Measurements from ENCODE around the gene AOC1. TPM values are rescaled to one million over a fixed set of nuclear protein-coding genes. Genes with fewer than 3 reads are reported as not detected.

The AOC1 gene
- total RNA-seq, 1 donor from 2014 or later = not detected

DNA sequence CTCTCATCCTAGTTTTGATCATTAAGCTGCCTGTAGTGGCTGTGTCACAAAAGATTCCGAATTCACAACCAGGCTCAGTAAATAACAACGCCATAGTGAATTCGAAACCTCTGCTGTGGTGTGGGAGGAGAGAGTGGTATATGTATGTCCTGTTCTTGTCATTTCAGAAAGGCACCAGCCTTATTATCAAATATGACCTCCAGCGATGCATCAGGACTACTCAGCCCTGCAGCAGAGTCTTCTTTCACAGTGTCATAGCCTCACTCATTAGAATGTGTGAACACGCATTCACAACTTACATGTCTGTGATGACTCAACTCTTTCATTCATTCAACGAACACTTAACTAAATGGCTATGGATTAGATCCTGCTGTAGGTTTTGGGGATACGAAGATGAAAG lies 15.3 kb downstream of the AOC1 start:
- Mint-ChIP-seq H3K27me3 (ENCODE audit: low read depth) (peaks cover 25% of the 10 kb centered on the region), H3K27ac (ENCODE audit: unreplicated experiment) (no peak overlapping the region), H3K36me3 (ENCODE audit: low read depth) (no peaks in the 10 kb centered on the region), H3K4me1 (ENCODE audit: low read depth) (no peaks in the 10 kb centered on the region), H3K9me3 (ENCODE audit: low read depth) (peaks cover 16% of the 10 kb centered on the region), H3K4me3 (ENCODE audit: unreplicated experiment) (no peak overlapping the region)
- TF ChIP-seq, protein P1, sequence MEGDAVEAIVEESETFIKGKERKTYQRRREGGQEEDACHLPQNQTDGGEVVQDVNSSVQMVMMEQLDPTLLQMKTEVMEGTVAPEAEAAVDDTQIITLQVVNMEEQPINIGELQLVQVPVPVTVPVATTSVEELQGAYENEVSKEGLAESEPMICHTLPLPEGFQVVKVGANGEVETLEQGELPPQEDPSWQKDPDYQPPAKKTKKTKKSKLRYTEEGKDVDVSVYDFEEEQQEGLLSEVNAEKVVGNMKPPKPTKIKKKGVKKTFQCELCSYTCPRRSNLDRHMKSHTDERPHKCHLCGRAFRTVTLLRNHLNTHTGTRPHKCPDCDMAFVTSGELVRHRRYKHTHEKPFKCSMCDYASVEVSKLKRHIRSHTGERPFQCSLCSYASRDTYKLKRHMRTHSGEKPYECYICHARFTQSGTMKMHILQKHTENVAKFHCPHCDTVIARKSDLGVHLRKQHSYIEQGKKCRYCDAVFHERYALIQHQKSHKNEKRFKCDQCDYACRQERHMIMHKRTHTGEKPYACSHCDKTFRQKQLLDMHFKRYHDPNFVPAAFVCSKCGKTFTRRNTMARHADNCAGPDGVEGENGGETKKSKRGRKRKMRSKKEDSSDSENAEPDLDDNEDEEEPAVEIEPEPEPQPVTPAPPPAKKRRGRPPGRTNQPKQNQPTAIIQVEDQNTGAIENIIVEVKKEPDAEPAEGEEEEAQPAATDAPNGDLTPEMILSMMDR (IDR thresholded peaks at IDR 0.05) = no peak
- DNase-seq (ENCODE audit: low spot score) = no peak

DNA sequence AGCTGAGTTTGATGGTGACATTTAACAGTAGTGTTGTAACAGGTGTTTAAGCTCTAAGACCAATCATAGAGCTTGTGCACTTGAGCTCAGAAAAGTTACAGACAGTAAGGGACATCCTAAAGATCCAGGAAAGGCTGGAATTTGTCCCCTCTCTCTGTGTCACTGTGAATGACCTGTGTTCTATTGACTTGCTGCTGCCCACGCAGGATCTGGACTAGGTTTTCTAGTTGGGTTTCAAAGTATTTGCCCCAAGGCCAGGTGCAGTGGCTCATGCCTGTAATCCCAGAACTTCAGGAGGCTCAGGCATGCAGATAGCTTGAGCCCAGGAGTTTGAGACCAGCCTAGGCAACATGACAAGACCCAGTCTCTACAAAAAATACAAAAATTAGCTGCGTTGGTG lies 17.1 kb downstream of the AOC1 start:
- peaks cover 31% of the 10 kb centered on the region for H3K27me3 Mint-ChIP-seq (ENCODE audit: low read depth)
- no peak overlapping the region for H3K27ac Mint-ChIP-seq (ENCODE audit: unreplicated experiment)
- H3K9me3 Mint-ChIP-seq (ENCODE audit: low read depth) = peaks cover 12% of the 10 kb centered on the region
- H3K36me3 Mint-ChIP-seq (ENCODE audit: low read depth) = no peaks in the 10 kb centered on the region
- no peak overlapping the region for H3K4me3 Mint-ChIP-seq (ENCODE audit: unreplicated experiment)
- TF ChIP-seq, protein P1 (IDR thresholded peaks at IDR 0.05) = no peak
- DNase-seq (ENCODE audit: low spot score) = no peak
- H3K4me1 Mint-ChIP-seq (ENCODE audit: low read depth) = no peaks in the 10 kb centered on the region

DNA sequence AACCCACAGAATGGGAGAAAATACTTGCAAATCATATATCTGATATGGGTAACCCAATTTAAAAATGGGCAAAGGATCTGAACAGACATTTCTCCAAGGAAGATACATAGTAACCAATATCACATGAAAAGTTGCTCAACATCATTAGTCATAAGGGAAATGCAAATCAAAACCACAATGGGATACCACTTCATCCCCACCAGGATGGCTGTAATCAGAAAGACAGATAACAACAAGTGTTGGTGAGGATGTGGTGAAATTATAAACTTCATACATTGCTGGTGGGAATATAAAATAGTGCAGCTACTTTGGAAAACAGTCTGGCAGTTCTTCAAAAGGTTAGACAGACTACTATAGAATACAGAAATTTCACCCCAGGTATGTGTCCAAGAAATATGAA lies 19.3 kb downstream of the AOC1 start:
- TF ChIP-seq, protein P1 (IDR thresholded peaks at IDR 0.05) = no peak
- Mint-ChIP-seq H3K9me3 (ENCODE audit: low read depth) (peaks cover 11% of the 10 kb centered on the region), H3K4me3 (ENCODE audit: unreplicated experiment) (no peak overlapping the region), H3K27ac (ENCODE audit: unreplicated experiment) (no peak overlapping the region), H3K4me1 (ENCODE audit: low read depth) (no peaks in the 10 kb centered on the region), H3K36me3 (ENCODE audit: low read depth) (no peaks in the 10 kb centered on the region), H3K27me3 (ENCODE audit: low read depth) (peaks cover 35% of the 10 kb centered on the region)
- DNase-seq (ENCODE audit: low spot score) = no peak

DNA sequence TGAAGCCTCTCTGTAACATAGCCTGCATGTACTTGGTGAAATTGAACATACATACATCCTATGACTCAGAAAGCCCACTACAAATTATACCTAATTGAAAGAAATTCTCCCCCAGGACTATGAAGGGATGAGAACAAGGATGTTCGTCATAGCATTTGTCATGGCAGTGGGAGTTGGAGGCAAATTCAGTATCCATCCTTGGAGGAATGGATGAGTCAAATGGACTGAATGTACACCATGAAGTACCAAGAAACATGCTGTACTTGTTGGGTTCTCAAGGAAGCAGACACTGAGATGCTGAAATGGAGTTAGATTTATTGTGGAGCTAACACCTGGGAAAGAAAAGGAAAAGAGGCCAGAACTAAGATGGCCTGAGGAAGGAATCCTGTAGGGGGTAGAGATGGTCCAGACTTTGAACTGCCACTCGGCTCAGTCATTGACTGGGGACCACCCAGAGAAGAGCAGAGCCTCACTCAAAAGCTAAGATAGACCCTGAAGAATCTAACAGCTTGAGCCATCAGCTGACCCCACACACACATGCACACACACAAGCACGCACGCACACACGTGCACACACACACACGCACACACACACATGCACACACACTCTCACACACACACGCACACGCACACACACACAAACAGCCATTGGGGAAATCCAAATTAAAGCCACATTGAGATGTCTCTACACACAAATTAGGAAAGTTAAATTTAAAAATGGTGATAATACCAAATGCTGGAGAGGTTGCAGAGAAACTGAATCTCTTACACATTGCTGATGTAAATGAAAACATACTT lies 22.3 kb downstream of the AOC1 start:
- Mint-ChIP-seq H3K9me3 (ENCODE audit: low read depth) (peaks cover 13% of the 10 kb centered on the region), H3K27me3 (ENCODE audit: low read depth) (peaks cover 24% of the 10 kb centered on the region), H3K4me3 (ENCODE audit: unreplicated experiment) (no peak overlapping the region), H3K27ac (ENCODE audit: unreplicated experiment) (no peak overlapping the region), H3K36me3 (ENCODE audit: low read depth) (no peaks in the 10 kb centered on the region), H3K4me1 (ENCODE audit: low read depth) (no peaks in the 10 kb centered on the region)
- TF ChIP-seq, protein P1 (IDR thresholded peaks at IDR 0.05) = no peak
- DNase-seq (ENCODE audit: low spot score) = no peak

DNA sequence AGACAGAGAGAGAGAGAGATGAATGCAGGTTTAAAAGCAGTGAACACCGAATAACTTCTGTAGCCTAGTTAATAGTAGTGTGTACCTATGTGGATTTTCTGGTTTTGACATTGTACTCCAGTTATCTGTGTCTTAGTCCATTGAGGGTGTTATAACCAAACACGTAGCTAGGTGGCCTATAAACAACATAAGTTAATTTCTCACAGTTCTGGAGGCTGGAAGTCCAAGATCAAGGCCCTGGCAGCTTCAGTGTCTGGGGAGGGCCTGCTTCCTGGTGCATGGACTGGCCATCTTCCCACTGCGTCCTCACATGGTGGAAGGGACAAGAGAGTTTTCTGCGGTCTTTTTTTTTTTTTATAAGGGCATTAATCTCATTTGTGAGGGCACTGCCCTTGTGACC lies 23.5 kb downstream of the AOC1 start:
- no peak for DNase-seq (ENCODE audit: low spot score)
- TF ChIP-seq, protein P1 (IDR thresholded peaks at IDR 0.05) = no peak

More for the DNA sequence above, 23.5 kb downstream of the AOC1 start:
- Mint-ChIP-seq H3K27me3 (ENCODE audit: low read depth) (peaks cover 22% of the 10 kb centered on the region), H3K36me3 (ENCODE audit: low read depth) (no peaks in the 10 kb centered on the region), H3K4me1 (ENCODE audit: low read depth) (no peaks in the 10 kb centered on the region), H3K27ac (ENCODE audit: unreplicated experiment) (no peak overlapping the region), H3K4me3 (ENCODE audit: unreplicated experiment) (no peak overlapping the region), H3K9me3 (ENCODE audit: low read depth) (peaks cover 22% of the 10 kb centered on the region)
